Measurements from ENCODE around the gene HPRT1.

Gene HPRT1

GRCh38 chrX:134469486-134469885, 9.5 kb downstream of the HPRT1 start:
- H3K4me3 ChIP-seq (ENCODE audit: low read depth, low read length) = no peak overlapping the region
- in situ Hi-C loops (cut with HindIII; ENCODE audit: low sequenced_read_pairs) = no loop called here

DNA sequence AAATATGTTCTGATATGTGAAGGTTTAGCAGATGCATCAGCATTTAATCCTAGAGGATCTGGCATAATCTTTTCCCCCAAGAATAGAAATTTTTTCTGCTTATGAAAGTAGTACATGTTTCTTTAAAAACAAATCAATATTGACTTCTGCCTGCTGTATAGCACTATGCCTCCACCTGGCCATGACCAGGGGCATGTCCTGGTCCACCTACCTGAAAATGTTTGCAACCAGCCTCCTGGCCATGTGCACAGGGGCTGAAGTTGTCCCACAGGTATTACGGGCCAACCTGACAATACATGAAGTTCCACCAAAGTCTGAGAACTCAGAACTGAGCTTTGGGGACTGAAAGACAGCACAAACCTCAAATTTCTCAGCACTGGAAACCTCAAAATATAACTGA, 10.0 kb downstream of the HPRT1 start:
- TF ChIP-seq, protein P1, sequence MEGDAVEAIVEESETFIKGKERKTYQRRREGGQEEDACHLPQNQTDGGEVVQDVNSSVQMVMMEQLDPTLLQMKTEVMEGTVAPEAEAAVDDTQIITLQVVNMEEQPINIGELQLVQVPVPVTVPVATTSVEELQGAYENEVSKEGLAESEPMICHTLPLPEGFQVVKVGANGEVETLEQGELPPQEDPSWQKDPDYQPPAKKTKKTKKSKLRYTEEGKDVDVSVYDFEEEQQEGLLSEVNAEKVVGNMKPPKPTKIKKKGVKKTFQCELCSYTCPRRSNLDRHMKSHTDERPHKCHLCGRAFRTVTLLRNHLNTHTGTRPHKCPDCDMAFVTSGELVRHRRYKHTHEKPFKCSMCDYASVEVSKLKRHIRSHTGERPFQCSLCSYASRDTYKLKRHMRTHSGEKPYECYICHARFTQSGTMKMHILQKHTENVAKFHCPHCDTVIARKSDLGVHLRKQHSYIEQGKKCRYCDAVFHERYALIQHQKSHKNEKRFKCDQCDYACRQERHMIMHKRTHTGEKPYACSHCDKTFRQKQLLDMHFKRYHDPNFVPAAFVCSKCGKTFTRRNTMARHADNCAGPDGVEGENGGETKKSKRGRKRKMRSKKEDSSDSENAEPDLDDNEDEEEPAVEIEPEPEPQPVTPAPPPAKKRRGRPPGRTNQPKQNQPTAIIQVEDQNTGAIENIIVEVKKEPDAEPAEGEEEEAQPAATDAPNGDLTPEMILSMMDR (IDR thresholded peaks at IDR 0.05; ENCODE audit: low read depth, low read length, missing control alignments) = no peak
- H3K4me3 ChIP-seq (ENCODE audit: low read depth, low read length) = no peak overlapping the region
- in situ Hi-C loops (cut with HindIII; ENCODE audit: low sequenced_read_pairs) = no loop called here
- no peak for DNase-seq (ENCODE audit: low read depth)

More at GRCh38 chrX:134469486-134469885, 9.5 kb downstream of the HPRT1 start:
- TF ChIP-seq, protein P1 (IDR thresholded peaks at IDR 0.05; ENCODE audit: low read depth, low read length, missing control alignments) = no peak
- DNase-seq (ENCODE audit: low read depth) = no peak

DNA sequence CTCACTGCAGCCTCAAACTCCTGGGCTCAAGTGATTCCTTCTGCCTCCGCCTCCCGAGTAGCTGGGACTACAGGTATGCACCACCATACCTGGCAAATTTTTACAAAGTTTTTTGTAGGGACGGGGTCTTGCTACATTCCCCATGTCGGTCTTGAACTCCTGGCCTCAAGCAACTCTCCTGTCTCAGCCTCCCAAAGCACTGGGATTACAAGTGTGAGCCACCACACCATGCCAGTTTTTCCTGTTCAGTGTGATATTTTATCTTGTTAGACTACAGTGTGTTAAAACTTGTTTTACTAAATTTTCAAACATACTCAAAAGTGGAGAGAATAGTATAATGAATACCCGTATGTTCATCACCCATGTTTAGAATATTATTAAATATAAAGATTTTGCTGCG, 12.1 kb downstream of the HPRT1 start:
- in situ Hi-C loops (cut with HindIII; ENCODE audit: low sequenced_read_pairs) = no loop called here
- TF ChIP-seq, protein P1 (IDR thresholded peaks at IDR 0.05; ENCODE audit: low read depth, low read length, missing control alignments) = no peak
- no peak for DNase-seq (ENCODE audit: low read depth)

GRCh38 chrX:134476284-134476683, 16.3 kb downstream of the HPRT1 start:
- no peak overlapping the region for H3K4me3 ChIP-seq (ENCODE audit: low read depth, low read length)
- TF ChIP-seq, protein P1 (IDR thresholded peaks at IDR 0.05; ENCODE audit: low read depth, low read length, missing control alignments) = no peak
- in situ Hi-C loops (cut with HindIII; ENCODE audit: low sequenced_read_pairs) = no loop called here
- DNase-seq (ENCODE audit: low read depth) = no peak

More for the DNA sequence above, 12.1 kb downstream of the HPRT1 start:
- no peak overlapping the region for H3K4me3 ChIP-seq (ENCODE audit: low read depth, low read length)

- in situ Hi-C loops (cut with HindIII; ENCODE audit: low sequenced_read_pairs) = no loop called here
- DNase-seq (ENCODE audit: low read depth) = no peak
- TF ChIP-seq, protein P1 (IDR thresholded peaks at IDR 0.05; ENCODE audit: low read depth, low read length, missing control alignments) = no peak
- no peak overlapping the region for H3K4me3 ChIP-seq (ENCODE audit: low read depth, low read length)
These were observed 18.4 kb downstream of the HPRT1 start for GRCh38 chrX:134478374-134478773.

DNA sequence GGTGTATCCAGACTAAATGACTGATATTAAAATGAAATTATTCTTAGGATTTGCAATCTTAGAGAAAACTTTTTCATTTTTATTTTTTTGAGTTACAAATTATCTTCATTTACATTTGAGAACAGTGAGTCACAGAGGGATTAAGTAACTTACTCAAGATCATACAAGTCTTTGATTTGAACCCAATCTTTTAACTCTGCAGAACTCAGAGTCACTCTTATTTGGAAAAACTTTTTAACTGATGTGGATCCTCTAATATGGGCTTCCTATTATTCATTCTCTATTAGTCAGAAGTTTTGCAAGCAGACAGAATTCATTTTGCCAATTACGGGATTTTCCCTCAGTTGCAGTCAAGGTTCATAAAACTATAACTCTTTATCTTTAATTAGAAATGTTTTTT, 20.1 kb downstream of the HPRT1 start:
- TF ChIP-seq, protein P1 (IDR thresholded peaks at IDR 0.05; ENCODE audit: low read depth, low read length, missing control alignments) = no peak
- DNase-seq (ENCODE audit: low read depth) = no peak
- no peak overlapping the region for H3K4me3 ChIP-seq (ENCODE audit: low read depth, low read length)
- in situ Hi-C loops (cut with HindIII; ENCODE audit: low sequenced_read_pairs) = no loop called here

- H3K4me3 ChIP-seq (ENCODE audit: low read depth, low read length) = no peak overlapping the region
- in situ Hi-C loops (cut with HindIII; ENCODE audit: low sequenced_read_pairs) = no loop called here
- TF ChIP-seq, protein P1 (IDR thresholded peaks at IDR 0.05; ENCODE audit: low read depth, low read length, missing control alignments) = no peak
- DNase-seq (ENCODE audit: low read depth) = no peak
These were observed 21.4 kb downstream of the HPRT1 start for GRCh38 chrX:134481339-134481738.
